Measurements from ENCODE around the gene OR8S1. TPM values are rescaled to one million over a fixed set of nuclear protein-coding genes. Genes with fewer than 3 reads are reported as not detected.

The OR8S1 gene
- total RNA-seq, 4 donors from 2014 or later, result not detected

DNA sequence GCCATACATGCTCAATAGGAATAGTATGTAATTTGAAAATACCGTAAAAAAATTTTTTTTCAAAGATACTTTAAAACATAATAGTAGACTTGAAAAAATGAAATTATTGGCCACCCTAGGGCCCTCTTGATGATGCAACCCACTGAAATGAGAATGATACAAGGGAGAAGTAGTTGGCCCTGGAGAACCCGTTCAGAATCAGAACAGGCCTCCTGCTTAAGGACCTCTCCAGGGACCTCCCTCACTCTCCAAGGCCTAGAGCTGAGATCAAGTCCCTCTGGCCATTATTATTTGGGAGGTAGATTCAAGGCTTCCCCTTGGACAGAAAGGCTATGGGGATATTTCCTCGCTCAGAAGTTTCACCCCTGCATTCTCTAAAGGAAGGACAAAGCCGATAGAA is 32.5 kb downstream of the OR8S1 start:
- WGBS, 2 donors (ENCODE audit: low coverage in 1 of 2), result 81 to 86% methylated on average over 4 of the region's 4 CpGs
- Histone ChIP-seq H3K4me3 (no peak overlapping the region), H3K36me3 (no peaks in the 10 kb centered on the region), H3K27ac (no peak overlapping the region), H3K9me3 (no peaks in the 10 kb centered on the region), H3K4me1 (peaks cover 0 to 8% (median 0%) of the 10 kb centered on the region in 3 donors), H3K27me3 (peaks cover 6% of the 10 kb centered on the region)
- ATAC-seq, result no peak
- TF ChIP-seq POLR2AphosphoS5 (IDR thresholded peaks at IDR 0.05) (no peak), EP300 (IDR thresholded peaks at IDR 0.05) (no peak), POLR2A (IDR thresholded peaks at IDR 0.05) (no peak)
- TF ChIP-seq, protein P1, sequence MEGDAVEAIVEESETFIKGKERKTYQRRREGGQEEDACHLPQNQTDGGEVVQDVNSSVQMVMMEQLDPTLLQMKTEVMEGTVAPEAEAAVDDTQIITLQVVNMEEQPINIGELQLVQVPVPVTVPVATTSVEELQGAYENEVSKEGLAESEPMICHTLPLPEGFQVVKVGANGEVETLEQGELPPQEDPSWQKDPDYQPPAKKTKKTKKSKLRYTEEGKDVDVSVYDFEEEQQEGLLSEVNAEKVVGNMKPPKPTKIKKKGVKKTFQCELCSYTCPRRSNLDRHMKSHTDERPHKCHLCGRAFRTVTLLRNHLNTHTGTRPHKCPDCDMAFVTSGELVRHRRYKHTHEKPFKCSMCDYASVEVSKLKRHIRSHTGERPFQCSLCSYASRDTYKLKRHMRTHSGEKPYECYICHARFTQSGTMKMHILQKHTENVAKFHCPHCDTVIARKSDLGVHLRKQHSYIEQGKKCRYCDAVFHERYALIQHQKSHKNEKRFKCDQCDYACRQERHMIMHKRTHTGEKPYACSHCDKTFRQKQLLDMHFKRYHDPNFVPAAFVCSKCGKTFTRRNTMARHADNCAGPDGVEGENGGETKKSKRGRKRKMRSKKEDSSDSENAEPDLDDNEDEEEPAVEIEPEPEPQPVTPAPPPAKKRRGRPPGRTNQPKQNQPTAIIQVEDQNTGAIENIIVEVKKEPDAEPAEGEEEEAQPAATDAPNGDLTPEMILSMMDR (IDR thresholded peaks at IDR 0.05), result no peak

DNA sequence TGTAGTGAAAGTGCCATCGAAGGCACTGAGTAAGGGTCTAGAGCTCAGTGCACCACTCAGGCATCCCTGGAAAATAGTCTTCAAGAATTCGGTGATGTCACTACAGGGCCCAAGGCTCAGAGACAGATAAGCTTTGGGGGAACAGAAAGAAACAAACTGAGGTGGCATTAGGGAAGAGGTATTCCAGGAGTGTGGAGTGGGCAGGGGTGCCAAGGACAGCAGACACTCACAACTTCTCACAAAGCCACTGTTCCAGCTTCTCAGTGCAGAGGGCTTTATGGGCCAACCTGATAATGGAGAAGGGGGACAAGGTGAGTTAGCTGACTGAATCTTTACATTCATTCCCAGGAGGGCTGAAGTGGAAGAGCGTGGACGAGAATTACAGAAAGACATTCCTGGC is 42.3 kb downstream of the OR8S1 start:
- no peaks in the 10 kb centered on the region for H3K27me3 ChIP-seq
- TF ChIP-seq, protein P1 (IDR thresholded peaks at IDR 0.05), result no peak
- no peak for TF ChIP-seq POLR2AphosphoS5 (IDR thresholded peaks at IDR 0.05)
- no peak overlapping the region for H3K27ac ChIP-seq
- no peak for ATAC-seq
- H3K4me3 ChIP-seq, result no peak overlapping the region
- H3K4me1 ChIP-seq, result peaks cover 0 to 4% (median 0%) of the 10 kb centered on the region in 3 donors
- 80% methylated on average over 2 of the region's 4 CpGs for WGBS, 2 donors (ENCODE audit: low coverage in 1 of 2)
- H3K9me3 ChIP-seq, result no peaks in the 10 kb centered on the region
- H3K36me3 ChIP-seq, result no peaks in the 10 kb centered on the region

DNA sequence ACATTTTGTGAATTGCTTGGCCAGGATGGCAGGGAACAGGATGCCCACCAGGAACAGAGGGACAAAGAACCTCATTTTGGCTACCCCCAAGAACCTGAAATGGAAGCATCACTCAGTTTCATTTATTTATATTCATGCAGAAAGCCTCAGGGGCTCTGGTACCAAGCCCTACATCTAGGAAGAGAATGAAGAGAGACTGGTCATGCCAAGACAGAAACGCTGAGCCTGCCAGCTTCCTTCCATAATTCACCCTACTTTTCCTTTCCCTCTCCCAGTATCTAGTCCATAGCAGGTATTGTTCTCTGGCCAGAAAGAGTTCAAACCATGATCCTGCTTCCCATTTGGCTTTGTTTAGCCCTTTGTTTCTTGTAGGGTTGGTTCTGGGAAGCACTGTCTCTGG is 44.5 kb downstream of the OR8S1 start, which contains the start of gene LALBA:
TSS of gene LALBA (minus strand) at position 101 of the 400 bp plus-strand sequence. CDS start at position 75, 26 bp downstream.
- no peaks in the 10 kb centered on the region for H3K9me3 ChIP-seq
- no peaks in the 10 kb centered on the region for H3K27me3 ChIP-seq
- TF ChIP-seq, protein P1 (IDR thresholded peaks at IDR 0.05), result no peak
- TF ChIP-seq POLR2A (IDR thresholded peaks at IDR 0.05), result no peak
- no peak for TF ChIP-seq EP300 (IDR thresholded peaks at IDR 0.05)
- TF ChIP-seq POLR2AphosphoS5 (IDR thresholded peaks at IDR 0.05), result no peak
- H3K36me3 ChIP-seq, result no peaks in the 10 kb centered on the region
- 67% methylated on average over 1 of the region's 1 CpG; no CpG with 5 or more reads in 1 of the 2 donors for WGBS, 2 donors (ENCODE audit: low coverage in 1 of 2)
- H3K27ac ChIP-seq, result no peak within 1 kb of the TSS
- H3K4me1 ChIP-seq, result no peaks in the 10 kb centered on the region
- no peak for ATAC-seq
- H3K4me3 ChIP-seq, result no peak within 1 kb of the TSS

DNA sequence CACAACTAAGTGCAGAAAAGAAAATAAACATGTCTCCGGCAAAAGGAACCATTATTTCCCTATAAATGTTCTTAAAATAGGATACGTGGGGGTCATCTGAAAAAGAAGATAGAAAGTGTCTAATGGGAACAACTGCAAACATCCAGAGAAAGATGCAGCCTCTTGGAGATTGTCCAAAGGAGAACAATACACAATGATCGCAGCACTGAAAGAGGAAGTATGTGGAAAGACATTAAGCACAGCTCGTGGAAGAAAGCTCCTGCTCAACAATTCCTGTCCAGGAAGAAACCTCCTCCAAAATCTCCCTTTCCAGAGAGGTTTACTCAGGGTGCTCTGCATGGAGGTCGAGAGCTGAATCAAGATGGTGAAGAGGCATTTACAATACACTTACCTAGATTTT is 46.9 kb downstream of the OR8S1 start:
- no peak for ATAC-seq
- H3K27ac ChIP-seq, result no peak overlapping the region
- no peak overlapping the region for H3K4me3 ChIP-seq
- H3K9me3 ChIP-seq, result no peaks in the 10 kb centered on the region
- TF ChIP-seq, protein P1 (IDR thresholded peaks at IDR 0.05), result no peak
- no peak for TF ChIP-seq POLR2A (IDR thresholded peaks at IDR 0.05)
- TF ChIP-seq POLR2AphosphoS5 (IDR thresholded peaks at IDR 0.05), result no peak
- TF ChIP-seq EP300 (IDR thresholded peaks at IDR 0.05), result no peak
- no peaks in the 10 kb centered on the region for H3K27me3 ChIP-seq
- H3K36me3 ChIP-seq, result no peaks in the 10 kb centered on the region
- WGBS, 2 donors (ENCODE audit: low coverage in 1 of 2), result 23 to 32% methylated on average over 5 of the region's 5 CpGs
- no peaks in the 10 kb centered on the region for H3K4me1 ChIP-seq

Other genes with a start within 250 kb of the OR8S1 start
- gene ZNF641, start 174.7 kb upstream of the OR8S1 start, total RNA-seq, result 10 to 100 TPM; 27.1 to 33.0 (median 30.7) TPM
- gene ANP32D, start 53.1 kb upstream of the OR8S1 start, total RNA-seq, result 1 to 10 TPM in 1 of 4 donors, not detected in 3; 1.2 TPM
- not detected for gene C12orf54, start 43.1 kb upstream of the OR8S1 start, total RNA-seq
- not detected for gene LALBA, start 44.4 kb downstream of the OR8S1 start, total RNA-seq
- gene KANSL2, start 156.6 kb downstream of the OR8S1 start, total RNA-seq, result 10 to 100 TPM; 39.0 to 49.0 (median 43.7) TPM
- 10 to 100 TPM; 17.9 to 40.3 (median 23.1) TPM for gene CCNT1, start 191.1 kb downstream of the OR8S1 start, total RNA-seq